Measurements from ENCODE around the gene UNC79. TPM values are rescaled to one million over a fixed set of nuclear protein-coding genes. Genes with fewer than 3 reads are reported as not detected.
"Not testable (repeated sequence)": the region's sequence is repeated elsewhere in the genome, so short reads cannot be mapped to it uniquely, and the experiment has no call there.

Gene UNC79
- total RNA-seq (ENCODE audit: low replicate concordance): 2.1 and 2.2 TPM in 2 replicates

- peaks cover 3% of the 10 kb centered on the region for H3K4me1 ChIP-seq
- H3K4me2 ChIP-seq: peak within 1 kb of the TSS; percentile 99
- peak within 1 kb of the TSS; percentile 91 for H2AFZ ChIP-seq (replicated peaks)
- H4K20me1 ChIP-seq (ENCODE audit: low read depth): peaks cover 7% of the 10 kb centered on the region
- Mint-ChIP-seq H3K27ac (no peak within 1 kb of the TSS), H3K27me3 (ENCODE audit: insufficient read depth, low read depth) (peaks cover 14% of the 10 kb centered on the region), H3K9me3 (peaks cover 9% of the 10 kb centered on the region), H3K4me3 (peak within 1 kb of the TSS; percentile 92), H3K4me1 (peaks cover 6% of the 10 kb centered on the region), H3K36me3 (no peaks in the 10 kb centered on the region)
- no peaks in the 10 kb centered on the region for H3K79me2 ChIP-seq (ENCODE audit: low read depth)
- peaks cover 23% of the 10 kb centered on the region for H3K27me3 ChIP-seq
- TF ChIP-seq EZH2phosphoT487 (IDR thresholded peaks at IDR 0.05) (no peak), EZH2 (IDR thresholded peaks at IDR 0.05) (peak; percentile 48)
- peak within 1 kb of the TSS; percentile 78 for H3K4me3 ChIP-seq
- H3K9me3 ChIP-seq (ENCODE audit: low read depth): peaks cover 6% of the 10 kb centered on the region
- H3K9ac ChIP-seq: no peak within 1 kb of the TSS
- no peaks in the 10 kb centered on the region for H3K36me3 ChIP-seq
- H3F3A ChIP-seq (ENCODE audit: low read depth): peaks cover 12% of the 10 kb centered on the region
- DNase-seq (ENCODE audit: low spot score): peak; percentile 85
- H3K27ac ChIP-seq: no peak within 1 kb of the TSS
Measured at GRCh38 chr14:93430315-93431035, at the start of gene UNC79. Gene UNC79 (plus strand): TSS chr14:93430939. CDS start chr14:93431030, 91 bp downstream.

DNA sequence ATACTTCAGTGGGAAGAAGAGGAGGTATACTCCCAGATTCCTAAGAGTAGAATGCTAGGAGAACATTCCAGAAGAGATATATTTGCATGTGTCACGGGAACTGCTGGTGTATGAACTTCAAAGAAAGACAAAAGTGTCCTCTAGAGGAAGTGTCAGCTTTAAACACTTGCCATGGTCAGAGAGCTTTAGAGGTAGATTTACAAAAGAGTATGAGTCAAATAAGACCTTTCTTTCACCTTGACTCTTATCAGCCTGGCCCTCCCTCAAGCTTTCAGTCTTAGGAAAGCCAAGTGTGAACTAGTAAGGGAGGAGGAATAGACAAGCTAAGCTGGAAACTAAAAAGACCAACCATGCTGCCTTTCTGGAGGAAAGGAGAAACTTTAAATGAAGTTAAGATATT lies 49.1 kb upstream of the UNC79 start:
- no peaks in the 10 kb centered on the region for H3K4me1 ChIP-seq
- H3F3A ChIP-seq (ENCODE audit: low read depth): no peaks in the 10 kb centered on the region
- no peak overlapping the region for H3K4me2 ChIP-seq
- no peak overlapping the region for H3K27ac Mint-ChIP-seq
- no peak overlapping the region for H3K4me3 Mint-ChIP-seq
- H2AFZ ChIP-seq (replicated peaks): no peak overlapping the region
- H3K27me3 ChIP-seq: no peaks in the 10 kb centered on the region
- no peaks in the 10 kb centered on the region for H3K9me3 ChIP-seq (ENCODE audit: low read depth)
- H3K27ac ChIP-seq: no peak overlapping the region
- H3K36me3 Mint-ChIP-seq: no peaks in the 10 kb centered on the region
- H3K79me2 ChIP-seq (ENCODE audit: low read depth): no peaks in the 10 kb centered on the region
- H3K27me3 Mint-ChIP-seq (ENCODE audit: insufficient read depth, low read depth): no peaks in the 10 kb centered on the region
- TF ChIP-seq EZH2 (IDR thresholded peaks at IDR 0.05): no peak
- TF ChIP-seq CTCF (IDR thresholded peaks at IDR 0.05): no peak
- TF ChIP-seq EZH2phosphoT487 (IDR thresholded peaks at IDR 0.05): no peak
- H3K9ac ChIP-seq: no peak overlapping the region
- H3K36me3 ChIP-seq: no peaks in the 10 kb centered on the region
- no peaks in the 10 kb centered on the region for H4K20me1 ChIP-seq (ENCODE audit: low read depth)
- H3K9me3 Mint-ChIP-seq: no peaks in the 10 kb centered on the region
- no peaks in the 10 kb centered on the region for H3K4me1 Mint-ChIP-seq
- no peak overlapping the region for H3K4me3 ChIP-seq
- no peak for DNase-seq (ENCODE audit: low spot score)

- not testable (repeated sequence) for H3K27me3 Mint-ChIP-seq (ENCODE audit: insufficient read depth, low read depth); H3K9ac ChIP-seq; H3K27ac ChIP-seq; H3K36me3 ChIP-seq; H3F3A ChIP-seq (ENCODE audit: low read depth); H2AFZ ChIP-seq (replicated peaks); H3K4me1 ChIP-seq; DNase-seq (ENCODE audit: low spot score); H3K4me3 Mint-ChIP-seq; H3K79me2 ChIP-seq (ENCODE audit: low read depth); H3K4me2 ChIP-seq; H3K27ac Mint-ChIP-seq; H3K4me1 Mint-ChIP-seq; H4K20me1 ChIP-seq (ENCODE audit: low read depth); H3K4me3 ChIP-seq; H3K9me3 Mint-ChIP-seq; H3K9me3 ChIP-seq (ENCODE audit: low read depth); H3K27me3 ChIP-seq; H3K36me3 Mint-ChIP-seq
Measured at GRCh38 chr14:93384256-93384655, 46.5 kb upstream of the UNC79 start.

GRCh38 chr14:93395231-93395630 lies 35.5 kb upstream of the UNC79 start:
- Mint-ChIP-seq H3K9me3 (peaks cover 5% of the 10 kb centered on the region), H3K27me3 (ENCODE audit: insufficient read depth, low read depth) (no peaks in the 10 kb centered on the region), H3K4me3 (no peak overlapping the region), H3K4me1 (no peaks in the 10 kb centered on the region), H3K27ac (no peak overlapping the region), H3K36me3 (no peaks in the 10 kb centered on the region)
- Histone ChIP-seq H3K27me3 (no peaks in the 10 kb centered on the region), H2AFZ (replicated peaks) (no peak overlapping the region), H4K20me1 (ENCODE audit: low read depth) (no peaks in the 10 kb centered on the region), H3K27ac (no peak overlapping the region), H3K4me3 (no peak overlapping the region), H3K36me3 (no peaks in the 10 kb centered on the region), H3K4me2 (no peak overlapping the region), H3F3A (ENCODE audit: low read depth) (no peaks in the 10 kb centered on the region), H3K4me1 (no peaks in the 10 kb centered on the region), H3K9me3 (ENCODE audit: low read depth) (peaks cover 7% of the 10 kb centered on the region), H3K9ac (no peak overlapping the region), H3K79me2 (ENCODE audit: low read depth) (no peaks in the 10 kb centered on the region)
- TF ChIP-seq EZH2 (IDR thresholded peaks at IDR 0.05) (no peak), CTCF (IDR thresholded peaks at IDR 0.05) (no peak), EZH2phosphoT487 (IDR thresholded peaks at IDR 0.05) (no peak)
- no peak for DNase-seq (ENCODE audit: low spot score)
